K562 (cell line): ENCODE data around the gene TTC39A. TPM values are rescaled to one million over a fixed set of nuclear protein-coding genes. Genes with fewer than 3 reads are reported as not detected.

ENCODE experiments used
- BCL6 ChIP-seq: fragments of 250-450 bp; sonication (Bioruptor Pico); IDR thresholded peaks from 2 replicates; pipeline ENCODE4 v1.4.0; 2020
- HDAC1 ChIP-seq, 2 experiments: fragments of 450-650 bp; IDR thresholded peaks; 2 replicates each; pipeline ENCODE4 v1.6.1; 2016 to 2017; ENCODE audit warnings: inconsistent platforms in 1 of 2, mild to moderate bottlenecking in 1 of 2, moderate library complexity in 1 of 2
- HINFP ChIP-seq: fragments of 450-650 bp; conservative IDR thresholded peaks from 2 replicates; pipeline ENCODE4 v1.6.1; 2016; ENCODE audit warnings: missing genetic modification characterization, low read depth, mild to moderate bottlenecking, control low read depth, missing compliant biosample characterization
- MCM7 ChIP-seq, 2 experiments: fragments of 450-650 bp; IDR thresholded peaks; 2 replicates each; pipeline ENCODE4 v1.6.1; 2016 to 2018
- NONO ChIP-seq, 2 experiments: fragments of 200-400 bp in 1 of 2; fragments of 450-650 bp in 1 of 2; formaldehyde crosslinking in 1 of 2; IDR thresholded peaks; 2 replicates each; pipeline ENCODE4 v1.6.1; 2017; ENCODE audit warnings: low read depth in 2 of 2, mild to moderate bottlenecking in 2 of 2, moderate library complexity in 2 of 2, low read length in 1 of 2
- PHB2 ChIP-seq: fragments of 450-650 bp; IDR thresholded peaks from 2 replicates; pipeline ENCODE4 v1.6.1; 2017; ENCODE audit warnings: low read depth
- PHTF2 ChIP-seq: fragments of 250-450 bp; sonication (Bioruptor Pico); IDR thresholded peaks from 2 replicates; pipeline ENCODE4 v1.5.0; 2021; ENCODE audit warnings: mild to moderate bottlenecking
- PTRF ChIP-seq: fragments of 450-650 bp; IDR thresholded peaks from 2 replicates; pipeline ENCODE4 v1.6.1; 2016; ENCODE audit warnings: mild to moderate bottlenecking, missing genetic modification characterization, missing compliant biosample characterization
- SIX5 ChIP-seq, 2 experiments: IDR thresholded peaks; 2 replicates each; pipeline ENCODE4 v1.6.1; 2011; ENCODE audit warnings: low read length in 2 of 2, borderline replicate concordance in 1 of 2, low read depth in 1 of 2, mild to moderate bottlenecking in 1 of 2, moderate library complexity in 1 of 2; ENCODE audit not compliant: insufficient read depth in 1 of 2
- SRSF3 ChIP-seq: fragments of 200-400 bp; formaldehyde crosslinking; IDR thresholded peaks from 2 replicates; pipeline ENCODE4 v1.6.1; 2016; ENCODE audit warnings: mild to moderate bottlenecking, low read length, moderate library complexity; ENCODE audit not compliant: insufficient read depth
- TCF7L2 ChIP-seq: fragments of 150-350 bp; IDR thresholded peaks from 2 replicates; pipeline ENCODE4 v1.6.1; 2016; ENCODE audit warnings: low read depth, mild to moderate bottlenecking, low read length, moderate library complexity
- ZBTB33 ChIP-seq: sonication (generic); formaldehyde crosslinking; IDR thresholded peaks from 2 replicates; pipeline ENCODE4 v1.8.1; 2023; ENCODE audit warnings: mild to moderate bottlenecking, missing genetic modification reagents
- ZMIZ1 ChIP-seq, 2 experiments: fragments of 150-350 bp in 1 of 2; IDR thresholded peaks; 2 replicates each; pipeline ENCODE4 v1.6.1; 2012 to 2016; ENCODE audit warnings: low read depth in 2 of 2, low read length in 2 of 2, mild to moderate bottlenecking in 1 of 2, moderate library complexity in 1 of 2
- ZNF586 ChIP-seq: fragments of 450-650 bp; formaldehyde crosslinking; conservative IDR thresholded peaks from 2 replicates; pipeline ENCODE4 v1.4.0; 2020; ENCODE audit warnings: mild to moderate bottlenecking, moderate library complexity
- ZNF639 ChIP-seq, 2 experiments: fragments of 200-800 bp in 1 of 2; sonication (Bioruptor generic) in 1 of 2; sonication (generic) in 1 of 2; formaldehyde crosslinking in 1 of 2; IDR thresholded peaks in 1 of 2; conservative IDR thresholded peaks in 1 of 2; 2 replicates each; pipeline versions ENCODE4 v1.5.0 to v1.6.1; 2016 to 2020; ENCODE audit warnings: missing compliant biosample characterization in 1 of 2, missing genetic modification characterization in 1 of 2, missing genetic modification reagents in 1 of 2
- ZNF696 ChIP-seq: fragments of 250-450 bp; sonication (Bioruptor Pico); conservative IDR thresholded peaks from 2 replicates; pipeline ENCODE4 v1.4.0; 2020; ENCODE audit warnings: mild to moderate bottlenecking, moderate library complexity
- ZNF699 ChIP-seq: fragments of 250-450 bp; sonication (Bioruptor Pico); IDR thresholded peaks from 2 replicates; pipeline ENCODE4 v1.8.0; 2021; ENCODE audit warnings: mild to moderate bottlenecking, moderate library complexity; ENCODE audit not compliant: insufficient replicate concordance
- polyA plus RNA-seq, 8 experiments: library from polyadenylated mRNA; depleted of rRNA in 4 of 8; stranded (reverse) in 5 of 8; unstranded in 3 of 8; fragments of >200 nt; fragmentation: Nextera tagmentation in 2 of 8; fragmentation: Illumina TruSeq in 1 of 8; extraction: Ambion mirVana in 2 of 8; extraction: Trizol in 1 of 8; gene quantifications; 2 replicates each; pipeline versions ENCODE4 v1.2.1 to v1.2.3, GENCODE V29; 2011 to 2014; ENCODE audit warnings: inconsistent platforms in 1 of 8, missing spikeins in 1 of 8
- total RNA-seq, 7 experiments: library from RNA; depleted of rRNA in 6 of 7; stranded (reverse); fragments of >200 nt in 6 of 7; fragmentation: Illumina TruSeq in 2 of 7; extraction: Trizol in 2 of 7; gene quantifications; 2 replicates each; pipeline versions ENCODE4 v1.2.1 to v1.2.3, GENCODE V29; 2011 to 2021; ENCODE audit warnings: low replicate concordance in 1 of 7

Gene TTC39A
- total and polyA plus RNA-seq, 9 of the 15 experiments (the other 6 are each of a cell fraction or from before 2014, with no cell fraction given), result 0.18 to 0.82 (median 0.35) TPM

GRCh38 chr1:51296383-51297357 is 33.7 kb downstream of the TTC39A start (continued):
- peak; percentile 45; the same call in 1 of the 2 replicates for TF ChIP-seq ZBTB33 (CRISPR knock-in tag)
- TF ChIP-seq ZNF586 (CRISPR knock-in tag), result no peak
- 0 out of 4 replicates have a peak, but pooled peaks of 1 of the 2 experiments have one; percentile 41 for TF ChIP-seq ZNF639 (CRISPR knock-in tag; conservative IDR thresholded peaks at IDR 0.05 in 1 of 2, IDR thresholded peaks at IDR 0.05 in 1 of 2)
- TF ChIP-seq PHB2, result no peak
- TF ChIP-seq SRSF3, result no peak
- no peak for TF ChIP-seq HDAC1 (IDR thresholded peaks at IDR 0.05)
- TF ChIP-seq ZMIZ1 (IDR thresholded peaks at IDR 0.05; ENCODE audit: low read depth in 2 of 2, low read length in 2 of 2), result 0 out of 4 replicates have a peak, but pooled peaks of 1 of the 2 experiments have one; percentile 19
- no peak for TF ChIP-seq NONO (IDR thresholded peaks at IDR 0.05; ENCODE audit: low read depth in 2 of 2, low read length in 1 of 2)
- no peak for TF ChIP-seq ZNF696 (CRISPR knock-in tag)
- no peak for TF ChIP-seq BCL6
- no peak for TF ChIP-seq MCM7 (IDR thresholded peaks at IDR 0.05)
- no peak for TF ChIP-seq PTRF (tag)
- no peak for TF ChIP-seq PHTF2
- no peak for TF ChIP-seq HINFP (tag)
- TF ChIP-seq SIX5 (IDR thresholded peaks at IDR 0.05; ENCODE audit: borderline replicate concordance in 1 of 2, insufficient read depth in 1 of 2, low read depth in 1 of 2, low read length in 2 of 2), result no peak
- TF ChIP-seq TCF7L2, result no peak
- no peak for TF ChIP-seq ZNF699 (CRISPR knock-in tag)
